GM23338 (cell line): Measurements from ENCODE around the gene ACVR2A. TPM values are rescaled to one million over a fixed set of nuclear protein-coding genes. Genes with fewer than 3 reads are reported as not detected.

ENCODE experiments used
- ATAC-seq: fragments of 200-7000 bp; cut with Tn5 transposase; 3 replicates; pipeline ENCODE4 v1.9.1; 2020
- DNase-seq: peaks from one replicate; pipeline ENCODE4 v3.0.0-alpha.2; 2015; ENCODE audit warnings: low spot score
- H2AFZ ChIP-seq: fragments of 200-600 bp; sonication (generic); 2 replicates; pipeline ENCODE4 v1.8.0; 2016; ENCODE audit warnings: antibody characterized with exemption, mild to moderate bottlenecking, moderate library complexity
- H3F3A ChIP-seq: fragments of 200-600 bp; sonication (generic); replicated peaks from 2 replicates; pipeline ENCODE4 v1.8.0; 2017; ENCODE audit warnings: antibody characterized with exemption, mixed run types, low read depth
- H3K27ac ChIP-seq: fragments of 200-600 bp; sonication (generic); 2 replicates; pipeline ENCODE4 v1.6.1; 2016; ENCODE audit warnings: low read depth
- H3K27me3 ChIP-seq: fragments of 200-600 bp; sonication (generic); 2 replicates; pipeline ENCODE4 v1.8.0; 2016; ENCODE audit warnings: mild to moderate bottlenecking, mixed run types, moderate library complexity; ENCODE audit not compliant: insufficient read depth
- H3K36me3 ChIP-seq: fragments of 200-600 bp; sonication (generic); 2 replicates; pipeline ENCODE4 v1.8.0; 2016; ENCODE audit warnings: mild to moderate bottlenecking; ENCODE audit not compliant: insufficient read depth
- H3K4me1 ChIP-seq: fragments of 200-600 bp; sonication (generic); 2 replicates; pipeline ENCODE4 v1.8.0; 2016; ENCODE audit warnings: mild to moderate bottlenecking, moderate library complexity; ENCODE audit not compliant: insufficient read depth
- H3K4me2 ChIP-seq: fragments of 200-600 bp; sonication (generic); 2 replicates; pipeline ENCODE4 v1.7.1; 2017; ENCODE audit warnings: mixed run types
- H3K4me3 ChIP-seq: fragments of 200-600 bp; sonication (generic); 2 replicates; pipeline ENCODE4 v1.6.1; 2016; ENCODE audit warnings: mixed run types
- H3K79me2 ChIP-seq: fragments of 200-600 bp; sonication (generic); replicated peaks from 2 replicates; pipeline ENCODE4 v1.8.0; 2017; ENCODE audit warnings: mild to moderate bottlenecking; ENCODE audit not compliant: insufficient read depth
- H3K9me2 ChIP-seq: fragments of 200-600 bp; sonication (generic); 2 replicates; pipeline ENCODE4 v1.8.0; 2017; ENCODE audit not compliant: insufficient read depth
- H4K20me1 ChIP-seq: fragments of 200-600 bp; sonication (generic); replicated peaks from 2 replicates; pipeline ENCODE4 v1.8.0; 2017; ENCODE audit warnings: mild to moderate bottlenecking; ENCODE audit not compliant: insufficient read depth
- H3K27ac Mint-ChIP-seq: 2 replicates; pipeline ENCODE4 v1.8.0; 2020; ENCODE audit warnings: inconsistent platforms, mild to moderate bottlenecking, moderate library complexity, mixed read lengths
- H3K27me3 Mint-ChIP-seq: 3 replicates; pipeline ENCODE4 v1.8.0; 2022; ENCODE audit warnings: low read depth, mild to moderate bottlenecking, moderate library complexity, mixed read lengths, inconsistent platforms; ENCODE audit not compliant: insufficient read depth, poor library complexity
- H3K36me3 Mint-ChIP-seq: 3 replicates; pipeline ENCODE4 v1.8.0; 2021; ENCODE audit warnings: low read depth, mild to moderate bottlenecking, inconsistent platforms, moderate library complexity, mixed read lengths
- H3K4me1 Mint-ChIP-seq: 3 replicates; pipeline ENCODE4 v1.8.0; 2020; ENCODE audit warnings: mild to moderate bottlenecking, inconsistent platforms, mixed read lengths
- H3K4me3 Mint-ChIP-seq: 3 replicates; pipeline ENCODE4 v1.8.0; 2021; ENCODE audit warnings: moderate library complexity, mild to moderate bottlenecking, inconsistent platforms, mixed read lengths
- H3K9me3 Mint-ChIP-seq: 3 replicates; pipeline ENCODE4 v1.8.0; 2020; ENCODE audit warnings: moderate library complexity, mild to moderate bottlenecking, inconsistent platforms, mixed read lengths
- CREB1 ChIP-seq: fragments of 250-450 bp; sonication (Bioruptor Pico); IDR thresholded peaks from 2 replicates; pipeline ENCODE4 v1.5.0; 2020; ENCODE audit warnings: low read depth, mild to moderate bottlenecking, moderate library complexity
- CTCF ChIP-seq, 2 experiments: fragments of 200-600 bp in 1 of 2; sonication (generic) in 1 of 2; conservative IDR thresholded peaks; 2 replicates each; pipeline versions ENCODE4 v1.5.1 to v1.6.1; 2016 to 2017; ENCODE audit warnings: antibody characterized with exemption in 2 of 2, low read depth in 2 of 2, mild to moderate bottlenecking in 2 of 2, moderate library complexity in 1 of 2
- EZH2 ChIP-seq: fragments of 200-600 bp; sonication (generic); IDR thresholded peaks from one replicate; pipeline ENCODE4 v1.8.0; 2017; ENCODE audit warnings: antibody characterized with exemption, mild to moderate bottlenecking, low read depth; ENCODE audit not compliant: unreplicated experiment
- EZH2phosphoT487 ChIP-seq: fragments of 200-600 bp; sonication (generic); IDR thresholded peaks from one replicate; pipeline ENCODE4 v1.8.1; 2018; ENCODE audit warnings: antibody characterized with exemption; ENCODE audit not compliant: unreplicated experiment
- JUNB ChIP-seq: IDR thresholded peaks from one replicate; pipeline ENCODE4 v1.6.1; 2016; ENCODE audit warnings: antibody characterized with exemption; ENCODE audit not compliant: unreplicated experiment
- NANOG ChIP-seq: IDR thresholded peaks from 2 replicates; pipeline ENCODE4 v1.6.1; 2016; ENCODE audit warnings: antibody characterized with exemption, borderline replicate concordance
- POLR2AphosphoS5 ChIP-seq: IDR thresholded peaks from 2 replicates; pipeline ENCODE4 v1.6.1; 2016; ENCODE audit warnings: antibody characterized with exemption, low read depth
- STAT1 ChIP-seq: IDR thresholded peaks from one replicate; pipeline ENCODE4 v1.6.1; 2016; ENCODE audit warnings: antibody characterized with exemption; ENCODE audit not compliant: unreplicated experiment
- ZNF114 ChIP-seq: fragments of 250-450 bp; sonication (Bioruptor Pico); IDR thresholded peaks from 2 replicates; pipeline ENCODE4 v1.5.0; 2020; ENCODE audit warnings: mild to moderate bottlenecking, moderate library complexity
- ZNF331 ChIP-seq: fragments of 250-450 bp; sonication (Bioruptor Pico); IDR thresholded peaks from 2 replicates; pipeline ENCODE4 v1.5.0; 2020; ENCODE audit warnings: low read depth, mild to moderate bottlenecking, moderate library complexity
- polyA plus RNA-seq: library from polyadenylated mRNA; unstranded; fragments of >200 nt; fragmentation: Nextera tagmentation; extraction: Ambion mirVana; gene quantifications from 2 replicates; pipeline ENCODE4 v1.2.1, GENCODE V29; 2016
- total RNA-seq: library from RNA; depleted of rRNA; stranded (reverse); fragments of >200 nt; shearing (Covaris generic); gene quantifications from 2 replicates; pipeline ENCODE4 v1.2.3, GENCODE V29; 2014
- TF ChIP-seq, protein P1 (sequence below): IDR thresholded peaks from 2 replicates; pipeline ENCODE4 v1.6.1; 2016; ENCODE audit warnings: antibody characterized with exemption
- TF ChIP-seq, protein P2 (sequence below): fragments of 250-450 bp; sonication (Bioruptor Pico); IDR thresholded peaks from 2 replicates; pipeline ENCODE4 v1.5.0; 2020; ENCODE audit warnings: mild to moderate bottlenecking, moderate library complexity
- TF ChIP-seq, protein P3 (sequence below): IDR thresholded peaks from one replicate; pipeline ENCODE4 v1.6.1; 2018; ENCODE audit warnings: antibody characterized with exemption; ENCODE audit not compliant: unreplicated experiment

ACVR2A gene
- total and polyA plus RNA-seq, 2 experiments from 2014 or later, result 11.8 to 15.6 TPM

DNA sequence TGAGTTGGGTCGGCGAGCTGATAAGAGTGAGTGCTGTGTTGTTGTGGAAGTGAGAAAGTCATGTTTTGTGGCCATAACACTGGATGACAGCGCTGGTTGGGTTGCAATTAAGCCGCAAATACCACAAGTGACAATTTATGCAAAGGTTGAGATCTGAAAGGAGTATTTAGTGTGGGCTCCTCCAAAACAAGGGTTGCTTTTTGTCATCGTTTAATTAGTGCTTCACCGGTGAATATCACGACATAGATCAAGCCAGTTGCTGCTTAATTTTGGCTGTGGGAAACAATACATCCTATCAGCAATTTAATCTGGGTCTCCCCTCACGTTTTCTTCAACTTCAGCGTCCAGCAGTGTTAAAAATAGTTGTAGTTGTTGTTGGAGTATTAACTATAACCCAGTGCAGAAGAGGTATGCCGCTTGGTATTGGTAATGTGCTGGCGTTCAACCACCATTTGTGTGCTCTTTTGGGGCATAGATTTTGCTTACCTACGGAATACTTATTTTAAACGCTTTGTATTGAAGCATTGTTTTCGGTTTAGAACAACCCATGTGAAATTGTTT lies 662 bp downstream of the ACVR2A start:
- no peaks in the 10 kb centered on the region for H3K9me3 Mint-ChIP-seq

More for the DNA sequence above, 662 bp downstream of the ACVR2A start:
- H3K4me1 Mint-ChIP-seq, result peaks cover 40% of the 10 kb centered on the region
- H4K20me1 ChIP-seq, result no peaks in the 10 kb centered on the region; the same call in 1 of the 2 replicates
- peaks cover 40% of the 10 kb centered on the region for H3K4me1 ChIP-seq
- H3K36me3 Mint-ChIP-seq, result no peaks in the 10 kb centered on the region
- DNase-seq (no peak), ATAC-seq (no peak)
- peak overlapping the region; percentile 80 for H3K4me2 ChIP-seq
- H3K27ac Mint-ChIP-seq, result 0 out of 2 replicates have a peak overlapping the region, but pooled peaks have one; percentile 69
- 0 out of 2 replicates have a peak, but pooled peaks cover 4% of the 10 kb centered on the region for H3F3A ChIP-seq
- H3K27ac ChIP-seq, result no peak overlapping the region
- H3K9me2 ChIP-seq, result no peaks in the 10 kb centered on the region
- no peak overlapping the region for H2AFZ ChIP-seq
- H3K4me3 ChIP-seq, result peak overlapping the region; percentile 75
- H3K4me3 Mint-ChIP-seq, result peak overlapping the region; percentile 96
- H3K27me3 Mint-ChIP-seq, result peaks cover 5% of the 10 kb centered on the region
- peaks cover 58% of the 10 kb centered on the region for H3K79me2 ChIP-seq
- H3K27me3 ChIP-seq, result no peaks in the 10 kb centered on the region
- H3K36me3 ChIP-seq, result no peaks in the 10 kb centered on the region
- TF ChIP-seq POLR2AphosphoS5, result no peak
- no peak for TF ChIP-seq ZNF114 (CRISPR knock-in tag)
- TF ChIP-seq EZH2, result no peak
- TF ChIP-seq, protein P1, sequence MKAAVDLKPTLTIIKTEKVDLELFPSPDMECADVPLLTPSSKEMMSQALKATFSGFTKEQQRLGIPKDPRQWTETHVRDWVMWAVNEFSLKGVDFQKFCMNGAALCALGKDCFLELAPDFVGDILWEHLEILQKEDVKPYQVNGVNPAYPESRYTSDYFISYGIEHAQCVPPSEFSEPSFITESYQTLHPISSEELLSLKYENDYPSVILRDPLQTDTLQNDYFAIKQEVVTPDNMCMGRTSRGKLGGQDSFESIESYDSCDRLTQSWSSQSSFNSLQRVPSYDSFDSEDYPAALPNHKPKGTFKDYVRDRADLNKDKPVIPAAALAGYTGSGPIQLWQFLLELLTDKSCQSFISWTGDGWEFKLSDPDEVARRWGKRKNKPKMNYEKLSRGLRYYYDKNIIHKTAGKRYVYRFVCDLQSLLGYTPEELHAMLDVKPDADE, result no peak
- no peak for TF ChIP-seq JUNB
- TF ChIP-seq ZNF331, result no peak
- no peak for TF ChIP-seq NANOG
- TF ChIP-seq EZH2phosphoT487, result no peak
- no peak for TF ChIP-seq CTCF (conservative IDR thresholded peaks at IDR 0.05; ENCODE audit: low read depth in 2 of 2)
- no peak for TF ChIP-seq STAT1
- TF ChIP-seq, protein P2, sequence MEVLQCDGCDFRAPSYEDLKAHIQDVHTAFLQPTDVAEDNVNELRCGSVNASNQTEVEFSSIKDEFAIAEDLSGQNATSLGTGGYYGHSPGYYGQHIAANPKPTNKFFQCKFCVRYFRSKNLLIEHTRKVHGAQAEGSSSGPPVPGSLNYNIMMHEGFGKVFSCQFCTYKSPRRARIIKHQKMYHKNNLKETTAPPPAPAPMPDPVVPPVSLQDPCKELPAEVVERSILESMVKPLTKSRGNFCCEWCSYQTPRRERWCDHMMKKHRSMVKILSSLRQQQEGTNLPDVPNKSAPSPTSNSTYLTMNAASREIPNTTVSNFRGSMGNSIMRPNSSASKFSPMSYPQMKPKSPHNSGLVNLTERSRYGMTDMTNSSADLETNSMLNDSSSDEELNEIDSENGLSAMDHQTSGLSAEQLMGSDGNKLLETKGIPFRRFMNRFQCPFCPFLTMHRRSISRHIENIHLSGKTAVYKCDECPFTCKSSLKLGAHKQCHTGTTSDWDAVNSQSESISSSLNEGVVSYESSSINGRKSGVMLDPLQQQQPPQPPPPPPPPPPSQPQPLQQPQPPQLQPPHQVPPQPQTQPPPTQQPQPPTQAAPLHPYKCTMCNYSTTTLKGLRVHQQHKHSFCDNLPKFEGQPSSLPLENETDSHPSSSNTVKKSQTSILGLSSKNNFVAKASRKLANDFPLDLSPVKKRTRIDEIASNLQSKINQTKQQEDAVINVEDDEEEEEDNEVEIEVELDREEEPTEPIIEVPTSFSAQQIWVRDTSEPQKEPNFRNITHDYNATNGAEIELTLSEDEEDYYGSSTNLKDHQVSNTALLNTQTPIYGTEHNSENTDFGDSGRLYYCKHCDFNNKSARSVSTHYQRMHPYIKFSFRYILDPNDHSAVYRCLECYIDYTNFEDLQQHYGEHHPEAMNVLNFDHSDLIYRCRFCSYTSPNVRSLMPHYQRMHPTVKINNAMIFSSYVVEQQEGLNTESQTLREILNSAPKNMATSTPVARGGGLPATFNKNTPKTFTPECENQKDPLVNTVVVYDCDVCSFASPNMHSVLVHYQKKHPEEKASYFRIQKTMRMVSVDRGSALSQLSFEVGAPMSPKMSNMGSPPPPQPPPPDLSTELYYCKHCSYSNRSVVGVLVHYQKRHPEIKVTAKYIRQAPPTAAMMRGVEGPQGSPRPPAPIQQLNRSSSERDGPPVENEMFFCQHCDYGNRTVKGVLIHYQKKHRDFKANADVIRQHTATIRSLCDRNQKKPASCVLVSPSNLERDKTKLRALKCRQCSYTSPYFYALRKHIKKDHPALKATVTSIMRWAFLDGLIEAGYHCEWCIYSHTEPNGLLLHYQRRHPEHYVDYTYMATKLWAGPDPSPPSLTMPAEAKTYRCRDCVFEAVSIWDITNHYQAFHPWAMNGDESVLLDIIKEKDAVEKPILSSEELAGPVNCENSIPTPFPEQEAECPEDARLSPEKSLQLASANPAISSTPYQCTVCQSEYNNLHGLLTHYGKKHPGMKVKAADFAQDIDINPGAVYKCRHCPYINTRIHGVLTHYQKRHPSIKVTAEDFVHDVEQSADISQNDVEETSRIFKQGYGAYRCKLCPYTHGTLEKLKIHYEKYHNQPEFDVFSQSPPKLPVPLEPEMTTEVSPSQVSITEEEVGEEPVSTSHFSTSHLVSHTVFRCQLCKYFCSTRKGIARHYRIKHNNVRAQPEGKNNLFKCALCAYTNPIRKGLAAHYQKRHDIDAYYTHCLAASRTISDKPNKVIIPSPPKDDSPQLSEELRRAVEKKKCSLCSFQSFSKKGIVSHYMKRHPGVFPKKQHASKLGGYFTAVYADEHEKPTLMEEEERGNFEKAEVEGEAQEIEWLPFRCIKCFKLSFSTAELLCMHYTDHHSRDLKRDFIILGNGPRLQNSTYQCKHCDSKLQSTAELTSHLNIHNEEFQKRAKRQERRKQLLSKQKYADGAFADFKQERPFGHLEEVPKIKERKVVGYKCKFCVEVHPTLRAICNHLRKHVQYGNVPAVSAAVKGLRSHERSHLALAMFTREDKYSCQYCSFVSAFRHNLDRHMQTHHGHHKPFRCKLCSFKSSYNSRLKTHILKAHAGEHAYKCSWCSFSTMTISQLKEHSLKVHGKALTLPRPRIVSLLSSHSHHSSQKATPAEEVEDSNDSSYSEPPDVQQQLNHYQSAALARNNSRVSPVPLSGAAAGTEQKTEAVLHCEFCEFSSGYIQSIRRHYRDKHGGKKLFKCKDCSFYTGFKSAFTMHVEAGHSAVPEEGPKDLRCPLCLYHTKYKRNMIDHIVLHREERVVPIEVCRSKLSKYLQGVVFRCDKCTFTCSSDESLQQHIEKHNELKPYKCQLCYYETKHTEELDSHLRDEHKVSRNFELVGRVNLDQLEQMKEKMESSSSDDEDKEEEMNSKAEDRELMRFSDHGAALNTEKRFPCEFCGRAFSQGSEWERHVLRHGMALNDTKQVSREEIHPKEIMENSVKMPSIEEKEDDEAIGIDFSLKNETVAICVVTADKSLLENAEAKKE (CRISPR knock-in tag), result no peak
- no peak for TF ChIP-seq CREB1
- TF ChIP-seq, protein P3, sequence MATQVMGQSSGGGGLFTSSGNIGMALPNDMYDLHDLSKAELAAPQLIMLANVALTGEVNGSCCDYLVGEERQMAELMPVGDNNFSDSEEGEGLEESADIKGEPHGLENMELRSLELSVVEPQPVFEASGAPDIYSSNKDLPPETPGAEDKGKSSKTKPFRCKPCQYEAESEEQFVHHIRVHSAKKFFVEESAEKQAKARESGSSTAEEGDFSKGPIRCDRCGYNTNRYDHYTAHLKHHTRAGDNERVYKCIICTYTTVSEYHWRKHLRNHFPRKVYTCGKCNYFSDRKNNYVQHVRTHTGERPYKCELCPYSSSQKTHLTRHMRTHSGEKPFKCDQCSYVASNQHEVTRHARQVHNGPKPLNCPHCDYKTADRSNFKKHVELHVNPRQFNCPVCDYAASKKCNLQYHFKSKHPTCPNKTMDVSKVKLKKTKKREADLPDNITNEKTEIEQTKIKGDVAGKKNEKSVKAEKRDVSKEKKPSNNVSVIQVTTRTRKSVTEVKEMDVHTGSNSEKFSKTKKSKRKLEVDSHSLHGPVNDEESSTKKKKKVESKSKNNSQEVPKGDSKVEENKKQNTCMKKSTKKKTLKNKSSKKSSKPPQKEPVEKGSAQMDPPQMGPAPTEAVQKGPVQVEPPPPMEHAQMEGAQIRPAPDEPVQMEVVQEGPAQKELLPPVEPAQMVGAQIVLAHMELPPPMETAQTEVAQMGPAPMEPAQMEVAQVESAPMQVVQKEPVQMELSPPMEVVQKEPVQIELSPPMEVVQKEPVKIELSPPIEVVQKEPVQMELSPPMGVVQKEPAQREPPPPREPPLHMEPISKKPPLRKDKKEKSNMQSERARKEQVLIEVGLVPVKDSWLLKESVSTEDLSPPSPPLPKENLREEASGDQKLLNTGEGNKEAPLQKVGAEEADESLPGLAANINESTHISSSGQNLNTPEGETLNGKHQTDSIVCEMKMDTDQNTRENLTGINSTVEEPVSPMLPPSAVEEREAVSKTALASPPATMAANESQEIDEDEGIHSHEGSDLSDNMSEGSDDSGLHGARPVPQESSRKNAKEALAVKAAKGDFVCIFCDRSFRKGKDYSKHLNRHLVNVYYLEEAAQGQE, result no peak
